Dedifferentiated amniotic fluid mesenchymal stem cell (primary cell): ENCODE data around the gene CCR5AS.
"Not testable (repeated sequence)": the region's sequence is repeated elsewhere in the genome, so short reads cannot be mapped to it uniquely, and the experiment has no call there.

ENCODE experiments used
- DNase-seq: peaks from one replicate; pipeline ENCODE4 v3.0.0-alpha.2; 2016; ENCODE audit errors: extremely low spot score

CCR5AS gene

GRCh38 chr3:46429250-46429649 lies 22.4 kb upstream of the CCR5AS start:
- no peak for DNase-seq

- no peak for DNase-seq
Measured at GRCh38 chr3:46427916-46428833, 21.3 kb upstream of the CCR5AS start.

GRCh38 chr3:46427404-46427803 lies 20.5 kb upstream of the CCR5AS start:
- DNase-seq: not testable (repeated sequence)

GRCh38 chr3:46426476-46426875 lies 19.6 kb upstream of the CCR5AS start:
- not testable (repeated sequence) for DNase-seq

GRCh38 chr3:46423588-46423987 lies 16.7 kb upstream of the CCR5AS start:
- no peak for DNase-seq

GRCh38 chr3:46422617-46423016 lies 15.8 kb upstream of the CCR5AS start:
- DNase-seq: no peak

DNA sequence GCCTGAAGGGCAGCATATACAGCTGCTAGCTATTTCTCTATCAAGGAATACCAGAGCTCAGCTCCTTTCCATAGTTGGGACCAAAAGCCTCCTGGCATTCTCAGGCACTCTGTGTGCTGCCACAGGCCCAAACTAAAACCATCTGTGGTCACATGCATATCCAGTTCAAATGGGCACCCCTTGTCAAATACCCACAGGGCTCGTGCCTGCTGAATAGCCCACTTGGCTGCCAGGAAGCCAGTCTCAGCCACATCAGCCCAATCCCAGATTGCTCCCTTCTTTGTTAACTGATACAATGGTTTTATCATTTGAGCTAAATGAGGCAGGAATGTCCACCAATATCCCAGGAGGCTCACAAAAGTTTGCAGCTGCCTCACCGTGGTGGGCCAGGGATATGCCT lies 14.1 kb upstream of the CCR5AS start:
- DNase-seq: no peak

- DNase-seq: no peak
Measured at GRCh38 chr3:46419816-46420215, 12.9 kb upstream of the CCR5AS start.

DNA sequence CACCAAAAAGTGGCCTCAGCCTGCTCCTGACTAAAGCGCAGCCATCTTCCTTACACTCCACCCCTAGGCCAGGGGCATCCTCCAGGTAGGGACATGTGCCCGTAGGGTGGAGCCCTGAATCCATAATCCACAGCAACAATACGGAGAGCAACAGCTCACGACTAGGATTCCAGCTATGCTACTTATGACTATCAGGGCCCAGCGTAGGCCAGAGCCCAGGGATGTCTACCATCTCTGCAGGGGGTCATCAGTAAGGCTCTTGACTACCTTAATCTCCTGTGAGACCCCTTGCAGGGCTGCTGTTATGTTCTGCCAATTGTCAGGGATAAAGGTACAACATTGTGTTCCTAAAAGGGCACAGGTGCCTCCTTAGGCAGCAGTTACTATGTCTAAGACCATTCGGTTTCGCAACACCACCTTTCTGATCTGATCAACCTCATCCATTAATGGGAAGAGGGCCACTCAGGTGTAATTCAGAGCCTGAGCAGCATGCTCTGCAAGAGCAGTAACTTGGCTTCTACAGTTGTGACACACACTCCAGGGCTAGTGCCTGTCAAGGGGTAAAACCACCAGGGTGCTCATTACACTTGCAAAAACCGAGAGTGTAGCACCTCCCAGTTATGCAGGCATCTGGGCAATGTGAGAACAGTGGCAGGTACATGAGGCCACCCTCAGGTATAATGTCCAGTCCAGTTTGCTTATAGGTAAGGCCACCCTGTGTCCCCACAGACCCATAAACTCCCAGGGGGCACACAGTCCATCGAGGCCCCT lies 11.2 kb upstream of the CCR5AS start:
- no peak for DNase-seq

- DNase-seq: no peak
Measured at GRCh38 chr3:46416811-46417510, 10.1 kb upstream of the CCR5AS start.

DNA sequence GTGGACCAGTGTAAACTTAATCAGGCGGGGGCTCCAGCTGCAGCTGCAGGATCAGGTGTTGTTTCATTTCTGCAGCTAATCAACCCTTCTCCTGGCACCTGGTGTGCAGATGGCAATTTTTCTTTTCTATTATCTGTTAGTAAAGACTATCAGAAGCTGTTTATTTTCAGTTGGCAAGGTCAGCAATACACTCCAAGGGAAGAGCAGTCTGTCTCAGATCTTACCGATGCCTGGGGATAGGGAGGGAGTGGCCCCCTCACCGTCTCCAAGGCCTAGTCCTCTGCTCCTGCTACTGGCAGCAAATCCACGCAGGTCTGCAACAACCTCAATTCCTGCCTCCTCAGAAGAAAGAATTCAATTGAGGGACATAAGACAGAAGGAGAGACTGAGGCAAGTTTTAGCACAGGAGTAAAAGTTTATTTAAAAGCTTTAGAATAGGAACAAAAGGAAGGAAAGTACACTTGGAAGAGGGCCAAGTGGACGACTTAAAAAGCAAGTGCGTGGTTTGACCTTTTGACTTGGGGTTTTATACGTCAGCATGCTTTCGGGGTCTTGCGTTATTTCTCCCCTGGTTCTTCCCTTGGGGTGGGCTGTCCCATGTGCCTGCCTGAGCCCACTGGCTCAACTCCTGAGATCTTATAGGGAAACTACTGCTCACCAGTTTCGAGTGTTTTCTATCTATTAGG lies 9.4 kb upstream of the CCR5AS start:
- DNase-seq: no peak

DNA sequence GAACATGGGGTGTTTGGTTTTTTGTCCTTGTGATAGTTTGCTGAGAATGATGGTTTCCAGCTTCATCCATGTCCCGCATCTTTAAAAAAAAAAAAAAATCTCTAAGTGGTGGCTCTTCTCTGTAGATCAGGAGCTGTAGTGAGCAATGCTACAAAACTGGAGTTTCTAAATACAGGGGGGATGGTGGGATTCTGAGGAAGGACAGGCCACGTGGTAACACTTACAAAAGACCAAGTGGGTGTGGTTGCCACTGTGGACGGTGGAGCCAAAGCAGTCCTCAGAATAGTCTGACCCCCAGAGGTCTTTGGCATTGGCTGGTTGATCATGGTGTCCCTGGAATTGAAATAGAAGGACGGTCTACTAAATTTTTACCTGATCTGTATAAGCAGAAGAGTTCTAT lies 7.9 kb upstream of the CCR5AS start:
- DNase-seq: no peak

GRCh38 chr3:46413951-46414350 lies 7.1 kb upstream of the CCR5AS start:
- no peak for DNase-seq

DNA sequence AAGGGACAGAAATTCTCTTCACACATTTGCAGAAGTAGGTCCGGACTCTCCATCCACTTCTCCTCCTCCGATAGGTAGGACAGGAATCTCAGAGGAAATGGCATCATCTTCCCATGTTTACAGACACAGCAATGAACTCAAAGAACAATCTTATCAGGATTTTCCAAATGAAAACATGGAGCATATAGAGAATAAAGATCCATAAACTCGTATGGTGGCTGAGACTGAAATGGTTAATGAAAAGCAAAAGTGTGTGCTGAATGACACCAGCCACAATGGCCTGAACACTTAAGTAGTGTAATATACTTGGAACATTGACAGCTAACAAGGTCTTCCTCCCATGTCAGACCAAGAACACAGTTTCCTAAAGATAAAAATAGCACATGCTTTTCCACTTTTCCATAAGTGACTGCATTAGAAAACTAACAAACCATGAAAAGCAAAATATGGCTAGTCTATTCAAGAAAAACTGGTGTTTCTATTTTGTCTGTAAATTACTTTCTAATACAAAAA lies 6.0 kb upstream of the CCR5AS start:
- DNase-seq: no peak

DNA sequence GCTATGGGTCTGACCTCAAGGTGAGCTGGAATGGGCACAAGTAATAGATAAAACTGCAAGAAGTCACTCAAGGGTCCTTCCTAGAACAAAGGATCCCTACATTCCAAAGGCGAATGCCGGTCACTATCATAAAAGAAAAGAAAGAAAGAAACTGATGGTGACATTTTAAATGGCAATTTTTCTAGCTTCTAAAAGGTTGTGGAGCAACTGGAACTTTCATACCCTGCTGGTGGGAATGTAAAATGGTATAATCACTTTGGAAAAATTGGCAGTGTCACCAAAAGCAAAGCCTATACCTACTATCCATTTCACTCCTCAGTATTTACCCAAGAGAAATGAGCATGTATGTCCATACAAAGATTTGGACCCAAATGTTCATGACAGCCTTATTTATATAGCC lies 4.4 kb upstream of the CCR5AS start:
- no peak for DNase-seq

DNA sequence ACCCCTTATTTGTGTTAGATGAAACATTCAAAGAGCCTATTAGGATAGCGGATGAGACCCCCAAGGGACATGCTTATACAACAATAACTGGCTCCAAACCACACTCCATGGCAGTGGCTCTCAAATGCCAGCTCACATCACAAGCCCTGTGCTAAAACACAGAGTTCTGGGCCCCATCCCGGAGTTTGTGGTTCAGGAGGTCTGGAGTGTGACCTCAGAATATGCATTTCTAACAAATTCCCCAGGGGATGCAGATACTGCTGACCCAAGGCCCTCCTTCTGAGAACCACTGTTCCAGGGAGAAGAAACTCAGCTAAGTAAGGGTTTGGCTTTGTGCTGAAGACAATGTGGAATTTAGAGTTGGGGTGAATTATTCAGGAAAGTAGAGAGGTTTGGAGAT lies 3.8 kb upstream of the CCR5AS start:
- DNase-seq: no peak

GRCh38 chr3:46409739-46410489 lies 3.0 kb upstream of the CCR5AS start:
- DNase-seq: no peak

- DNase-seq: no peak
Measured at GRCh38 chr3:46408853-46409252, 2.0 kb upstream of the CCR5AS start.

DNA sequence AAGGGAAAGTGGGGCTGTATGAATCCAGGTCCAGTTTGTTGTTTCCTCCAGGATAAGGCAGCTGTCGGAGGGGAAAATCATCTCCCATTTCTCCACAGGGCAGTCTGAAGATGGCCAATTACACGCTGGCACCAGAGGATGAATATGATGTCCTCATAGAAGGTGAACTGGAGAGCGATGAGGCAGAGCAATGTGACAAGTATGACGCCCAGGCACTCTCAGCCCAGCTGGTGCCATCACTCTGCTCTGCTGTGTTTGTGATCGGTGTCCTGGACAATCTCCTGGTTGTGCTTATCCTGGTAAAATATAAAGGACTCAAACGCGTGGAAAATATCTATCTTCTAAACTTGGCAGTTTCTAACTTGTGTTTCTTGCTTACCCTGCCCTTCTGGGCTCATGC lies 1.1 kb upstream of the CCR5AS start:
- DNase-seq: no peak

DNA sequence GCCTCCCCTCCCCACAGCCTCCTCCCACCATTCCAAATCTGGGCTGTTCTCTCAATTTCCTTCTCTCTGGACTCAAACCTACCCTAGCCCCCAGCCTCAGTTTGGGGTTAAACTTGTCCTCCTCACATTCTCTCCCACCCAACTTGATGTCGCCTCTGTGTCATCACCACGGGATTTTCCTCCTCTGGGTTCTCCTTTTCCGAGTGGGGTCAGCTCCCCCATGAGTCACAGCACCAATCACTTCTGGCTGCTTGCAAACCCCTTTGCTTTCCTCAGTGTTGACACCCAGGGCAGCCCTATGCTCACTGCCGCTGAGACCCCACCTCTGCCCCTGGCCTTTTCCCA lies 451 bp downstream of the CCR5AS start:
- DNase-seq: no peak
